GM19395 (cell line): Measurements from ENCODE around the gene PLA2G7.
A peak's percentile ranks its signal among the peaks of the same experiment; 100 is the strongest.
"Not testable (repeated sequence)": the region's sequence is repeated elsewhere in the genome, so short reads cannot be mapped to it uniquely, and the experiment has no call there.

Experiments
- ATAC-seq: cut with Tn5 transposase; IDR thresholded peaks from one replicate; pipeline ENCODE4 v1.9.1; 2021; ENCODE audit warnings: mild to moderate bottlenecking, moderate library complexity; ENCODE audit not compliant: unreplicated experiment

Gene PLA2G7

GRCh38 chr6:46734867-46735719 lies at the start of gene PLA2G7:
Gene PLA2G7 (minus strand): TSS chr6:46735375. CDS start chr6:46722891, 12,484 bp downstream.
- ATAC-seq: no peak

- ATAC-seq: no peak
Measured at GRCh38 chr6:46784535-46784934, 49.4 kb upstream of the PLA2G7 start.

GRCh38 chr6:46781478-46782378 lies 46.6 kb upstream of the PLA2G7 start:
- no peak for ATAC-seq

GRCh38 chr6:46777476-46778346 lies 42.5 kb upstream of the PLA2G7 start:
- ATAC-seq: no peak

- no peak for ATAC-seq
Measured at GRCh38 chr6:46776070-46776712, 41.0 kb upstream of the PLA2G7 start.

- ATAC-seq: not testable (repeated sequence)
Measured at GRCh38 chr6:46774736-46775135, 39.6 kb upstream of the PLA2G7 start.

GRCh38 chr6:46773201-46773855 lies 38.2 kb upstream of the PLA2G7 start:
- peak; percentile 20 for ATAC-seq

GRCh38 chr6:46772762-46773161 lies 37.6 kb upstream of the PLA2G7 start:
- peak; percentile 65 for ATAC-seq

- no peak for ATAC-seq
Measured at GRCh38 chr6:46772016-46772415, 36.8 kb upstream of the PLA2G7 start.

GRCh38 chr6:46764961-46765360 lies 29.8 kb upstream of the PLA2G7 start:
- no peak for ATAC-seq

GRCh38 chr6:46764280-46764679 lies 29.1 kb upstream of the PLA2G7 start:
- ATAC-seq: not testable (repeated sequence)

- no peak for ATAC-seq
Measured at GRCh38 chr6:46763466-46763865, 28.3 kb upstream of the PLA2G7 start.

- ATAC-seq: no peak
Measured at GRCh38 chr6:46760925-46761324, 25.8 kb upstream of the PLA2G7 start.

- no peak for ATAC-seq
Measured at GRCh38 chr6:46758960-46759753, 24.0 kb upstream of the PLA2G7 start.

GRCh38 chr6:46757214-46757596 lies 22.0 kb upstream of the PLA2G7 start:
- no peak for ATAC-seq

GRCh38 chr6:46756469-46757213 lies 21.5 kb upstream of the PLA2G7 start:
- no peak for ATAC-seq

- ATAC-seq: no peak
Measured at GRCh38 chr6:46755865-46756264, 20.7 kb upstream of the PLA2G7 start.

GRCh38 chr6:46751658-46752057 lies 16.5 kb upstream of the PLA2G7 start:
- no peak for ATAC-seq
